PC-9 (cell line): Measurements from ENCODE around the gene PCDH15.

ENCODE experiments used
- CTCF ChIP-seq: fragments of 200-600 bp; sonication (generic); conservative IDR thresholded peaks from 2 replicates; pipeline ENCODE4 v1.6.1; 2017; ENCODE audit warnings: mixed run types, antibody characterized with exemption, mild to moderate bottlenecking, moderate library complexity
- EZH2 ChIP-seq: fragments of 200-600 bp; sonication (generic); IDR thresholded peaks from 2 replicates; pipeline ENCODE4 v1.8.0; 2017; ENCODE audit warnings: antibody characterized with exemption, low read depth

GRCh38 chr10:54577682-54578081 is 223.3 kb downstream of the PCDH15 start:
- TF ChIP-seq CTCF (no peak), EZH2 (no peak)
